ENCODE data around the gene TMA7B.
"Not testable (repeated sequence)": the region's sequence is repeated elsewhere in the genome, so short reads cannot be mapped to it uniquely, and the experiment has no call there.

The TMA7B gene

GRCh38 chr22:39933741-39934140 lies 26.5 kb upstream of the TMA7B start:
- DNase-seq: no peak

- DNase-seq: no peak
Observed at GRCh38 chr22:39935116-39935515, 25.1 kb upstream of the TMA7B start.

DNA sequence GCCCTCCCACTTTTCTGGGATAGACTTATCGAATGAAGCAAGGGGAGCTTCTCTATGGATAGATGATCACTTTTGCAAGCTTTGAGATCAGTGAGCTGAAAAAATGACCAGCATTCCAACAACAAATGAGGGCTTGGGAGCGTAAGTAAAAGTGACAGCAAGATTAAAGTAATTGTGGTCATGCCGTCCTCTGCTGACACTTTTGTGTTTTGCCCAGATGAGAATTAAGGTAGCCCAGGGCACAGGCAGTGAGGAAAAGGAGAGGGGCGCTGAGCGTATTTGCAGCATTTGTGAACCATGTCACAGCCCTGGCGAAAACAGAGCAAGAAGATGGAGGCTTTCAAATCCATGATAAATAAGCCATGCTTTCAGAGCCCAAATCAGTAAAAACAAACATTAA lies 24.6 kb upstream of the TMA7B start:
- no peak for DNase-seq

DNA sequence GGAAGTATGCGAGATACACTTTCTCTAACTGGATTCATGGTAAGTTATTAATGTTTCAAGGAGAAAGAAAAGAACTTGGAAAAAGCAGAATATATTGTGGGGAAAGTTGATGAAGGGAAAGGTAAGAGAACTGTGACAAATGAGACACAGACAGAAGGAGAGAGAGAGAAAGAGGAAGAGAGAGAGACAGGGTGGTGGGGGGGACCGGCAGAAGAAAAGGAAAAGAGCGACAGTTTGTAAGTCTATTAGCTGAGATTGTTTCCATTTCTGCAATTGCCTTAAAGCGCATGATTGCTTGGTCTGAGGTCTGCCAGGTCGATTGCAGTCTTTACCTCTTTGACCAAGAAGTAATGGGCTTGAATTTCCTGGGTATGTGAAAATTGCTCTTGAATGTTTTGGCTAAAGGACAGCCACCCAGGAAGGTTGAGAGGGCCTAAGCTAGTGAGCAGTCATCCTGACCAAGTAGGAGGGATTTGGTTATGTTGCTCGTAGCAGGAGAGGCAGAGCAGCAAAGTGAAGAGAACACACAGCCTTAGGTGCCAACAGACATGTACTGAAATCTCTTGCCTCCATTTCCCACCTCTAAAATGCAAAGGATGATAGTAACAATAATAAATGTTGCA lies 23.6 kb upstream of the TMA7B start:
- DNase-seq: no peak

GRCh38 chr22:39937906-39938305 lies 22.3 kb upstream of the TMA7B start:
- DNase-seq: no peak

GRCh38 chr22:39938509-39939111 lies 21.6 kb upstream of the TMA7B start:
- no peak for DNase-seq

- DNase-seq: no peak
Observed at GRCh38 chr22:39939830-39940229, 20.4 kb upstream of the TMA7B start.

- DNase-seq: no peak
Observed at GRCh38 chr22:39940757-39941305, 19.4 kb upstream of the TMA7B start.

DNA sequence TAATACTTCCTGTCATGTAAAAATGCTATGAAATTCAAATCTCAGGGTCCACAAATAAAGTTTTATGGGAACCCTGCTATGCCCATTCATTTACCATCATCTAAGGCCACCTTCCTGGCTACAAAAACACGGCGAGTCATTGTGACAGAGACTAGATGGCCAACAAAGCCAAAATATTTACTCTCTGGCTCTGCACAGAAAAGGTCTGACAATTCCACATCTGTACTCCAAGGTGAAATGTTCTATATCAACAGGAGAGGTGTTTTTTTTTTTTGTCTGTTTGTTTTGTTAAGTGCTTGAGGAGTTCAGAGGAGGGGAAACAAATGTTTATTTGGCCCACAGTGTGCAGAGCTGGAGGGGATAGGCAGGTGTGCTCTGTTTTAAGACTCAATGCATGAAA lies 18.6 kb upstream of the TMA7B start:
- no peak for DNase-seq

- DNase-seq: no peak
Observed at GRCh38 chr22:39942439-39943230, 17.6 kb upstream of the TMA7B start.

- no peak for DNase-seq
Observed at GRCh38 chr22:39943337-39943736, 16.9 kb upstream of the TMA7B start.

DNA sequence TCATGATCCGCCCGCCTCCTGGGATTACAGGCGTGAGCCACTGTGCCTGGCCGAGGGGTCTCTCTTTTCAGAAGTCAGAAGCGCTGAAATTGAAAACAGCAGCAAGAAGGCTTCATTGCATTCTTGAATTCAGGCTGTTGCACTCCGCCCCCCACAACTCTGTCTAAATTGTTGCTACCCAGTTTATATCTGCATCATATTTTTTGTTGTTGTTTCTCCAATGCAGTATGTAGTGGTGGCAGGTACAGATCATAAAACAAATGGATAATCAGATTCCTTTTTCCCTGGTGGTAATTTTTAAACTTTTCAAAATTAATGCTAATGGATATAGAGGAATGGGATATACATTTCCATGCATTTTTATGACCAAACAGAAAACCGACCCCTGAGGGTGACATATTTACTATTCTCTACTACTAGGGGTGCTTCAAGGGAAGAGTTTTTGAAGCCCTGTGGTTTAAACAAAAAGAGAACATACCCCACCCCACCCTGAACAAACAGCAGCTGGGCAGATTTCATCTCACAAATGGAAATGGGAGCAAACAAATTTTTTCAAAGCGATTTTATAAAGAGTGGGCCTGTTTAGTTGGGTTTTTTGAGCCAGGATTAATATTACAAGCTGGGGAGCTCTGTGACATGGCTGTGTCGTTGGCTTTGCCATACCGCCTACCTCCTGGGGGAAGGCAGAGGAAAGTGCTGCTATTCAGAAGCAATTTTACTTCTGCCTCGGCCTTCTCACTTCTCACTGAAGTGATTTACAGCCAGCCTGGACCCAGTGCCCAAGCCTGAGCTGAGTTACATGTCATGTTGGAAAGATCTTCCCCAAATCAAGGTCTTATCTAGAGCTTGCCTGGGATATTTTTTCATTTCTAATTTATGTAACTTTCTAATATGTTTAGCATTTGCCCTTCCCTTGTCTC lies 16.0 kb upstream of the TMA7B start:
- no peak for DNase-seq

DNA sequence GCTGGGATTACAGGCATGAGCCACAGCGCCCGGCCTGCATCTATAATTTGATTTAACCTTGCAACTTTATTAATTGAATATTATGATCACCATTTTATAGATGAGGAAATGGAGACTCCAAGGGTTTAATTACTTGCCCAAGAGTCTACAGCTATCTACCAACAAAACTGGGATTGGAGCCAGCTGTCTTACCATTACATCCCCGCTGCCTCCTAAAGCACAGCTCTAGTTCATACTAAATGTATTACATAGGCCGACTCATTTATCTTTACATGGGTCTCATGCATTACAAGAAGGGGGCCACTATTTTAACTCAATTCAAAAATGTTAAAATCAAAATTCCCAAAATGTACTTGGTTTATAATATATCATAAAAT lies 14.1 kb upstream of the TMA7B start:
- DNase-seq: no peak

GRCh38 chr22:39946503-39947219 lies 13.5 kb upstream of the TMA7B start:
- DNase-seq: no peak

- DNase-seq: no peak
Observed at GRCh38 chr22:39947220-39948216, 12.7 kb upstream of the TMA7B start.

- no peak for DNase-seq
Observed at GRCh38 chr22:39949964-39950737, 10.0 kb upstream of the TMA7B start.

DNA sequence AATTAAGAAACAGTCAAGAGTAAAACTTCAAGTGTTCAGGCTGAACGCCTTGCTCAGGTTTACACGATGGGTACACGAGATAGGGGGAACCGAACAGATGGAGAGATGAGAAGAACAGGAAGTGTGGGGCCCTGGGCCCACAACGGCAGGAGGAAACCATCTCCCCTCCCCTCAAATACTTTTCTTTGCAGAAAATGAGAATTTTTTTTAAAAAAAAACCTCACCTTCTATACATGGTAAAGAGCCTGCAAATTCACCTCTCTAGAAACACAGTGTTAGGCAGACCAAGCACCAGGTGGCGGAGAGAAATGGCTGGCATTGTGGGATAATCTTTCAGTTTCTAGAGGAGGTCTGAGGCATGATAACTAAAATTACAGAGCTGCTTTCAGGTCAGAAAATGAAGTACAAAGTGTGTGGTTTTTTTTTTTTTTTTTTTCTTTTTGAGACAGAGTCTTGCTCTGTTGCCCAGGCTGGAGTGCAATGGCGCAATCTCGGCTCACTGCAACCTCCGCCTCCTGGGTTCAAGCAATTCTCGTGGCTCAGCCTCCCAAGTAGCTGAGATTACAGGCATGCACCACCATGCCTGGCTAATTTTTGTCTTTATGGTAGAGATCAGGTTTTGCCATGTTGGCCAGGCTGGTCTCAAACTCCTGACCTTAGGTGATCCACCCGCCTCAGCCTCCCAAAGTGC lies 8.4 kb upstream of the TMA7B start:
- not testable (repeated sequence) for DNase-seq

DNA sequence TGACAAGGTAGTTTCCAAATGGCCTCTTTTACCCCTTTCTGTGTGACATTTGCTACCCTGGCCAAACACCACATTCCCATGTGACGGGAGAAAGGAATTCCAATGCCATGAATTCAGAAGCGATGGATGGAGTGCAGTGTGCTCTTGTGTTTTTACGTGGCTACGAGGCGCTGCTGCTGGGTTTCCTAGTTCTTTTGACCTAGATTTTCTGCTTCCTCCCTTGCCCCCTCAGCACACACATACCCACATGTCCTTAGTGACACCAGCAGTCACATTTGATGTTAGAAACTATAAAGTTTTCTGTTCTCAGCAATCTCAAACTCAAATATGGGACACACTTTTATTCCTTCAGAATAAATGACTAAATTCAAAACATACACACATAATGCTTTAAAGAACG lies 7.8 kb upstream of the TMA7B start:
- no peak for DNase-seq

GRCh38 chr22:39953101-39953500 lies 7.1 kb upstream of the TMA7B start:
- DNase-seq: no peak
